Breast epithelium (tissue), 3 donors: ENCODE measurements around the gene SHB.

ENCODE experiments used
- CTCF ChIP-seq, 3 donors: fragments of 450-650 bp; IDR thresholded peaks; one replicate each; pipeline ENCODE4 v1.5.1; 2016 to 2017; ENCODE audit warnings: antibody characterized with exemption in 3 of 3, mild to moderate bottlenecking in 3 of 3, moderate library complexity in 3 of 3
- POLR2A ChIP-seq: fragments of 450-650 bp; IDR thresholded peaks from one replicate; pipeline ENCODE4 v1.6.1; 2016; ENCODE audit warnings: antibody characterized with exemption, mild to moderate bottlenecking, moderate library complexity
- POLR2AphosphoS5 ChIP-seq, 3 donors: sonication (generic); formaldehyde crosslinking; IDR thresholded peaks; one replicate each; pipeline ENCODE4 v1.6.1; 2017; ENCODE audit warnings: antibody characterized with exemption in 3 of 3

GRCh38 chr9:38019731-38020130 is 49.3 kb downstream of the SHB start:
- TF ChIP-seq CTCF (IDR thresholded peaks at IDR 0.05) (no peak), POLR2AphosphoS5 (IDR thresholded peaks at IDR 0.05) (no peak), POLR2A (no peak)
